NCI-H2196 (cell line): Measurements from ENCODE around the gene TNFAIP8L3.

Experiments used
- DNase-seq: peaks from one replicate; lab custom pipeline; 2025; ENCODE audit not compliant: unreplicated experiment; lab: John Stamatoyannopoulos, UW

The TNFAIP8L3 gene

GRCh38 chr15:51007131-51007666, 87.5 kb downstream of the TNFAIP8L3 start:
- no peak for DNase-seq
